Neural cell (in vitro differentiated cells): ENCODE data around the gene SPINK8. TPM values are rescaled to one million over a fixed set of nuclear protein-coding genes. Genes with fewer than 3 reads are reported as not detected.

Source experiments
- H2AFZ ChIP-seq: fragments of 200-600, 300-800 bp; sonication (generic), shearing (Covaris generic); 2 replicates; pipeline ENCODE4 v1.6.0; 2014; ENCODE audit warnings: low read depth, mild to moderate bottlenecking, antibody characterized with exemption, low read length, moderate library complexity
- H3F3A ChIP-seq: fragments of 200-600 bp; shearing (Covaris generic); 2 replicates; pipeline ENCODE4 v1.6.1; 2016; ENCODE audit warnings: mild to moderate bottlenecking, moderate library complexity, mixed read lengths, antibody characterized with exemption, low read length; ENCODE audit not compliant: insufficient read depth, poor library complexity, severe bottlenecking
- H3K27ac ChIP-seq: fragments of 200-600, 300-800 bp; sonication (generic), shearing (Covaris generic); 2 replicates; pipeline ENCODE4 v1.5.1; 2014; ENCODE audit warnings: mild to moderate bottlenecking, low read length, moderate library complexity
- H3K27me3 ChIP-seq: fragments of 300-800, 200-600 bp; sonication (generic), shearing (Covaris generic); 2 replicates; pipeline ENCODE4 v1.6.0; 2014; ENCODE audit warnings: mild to moderate bottlenecking, low read depth, low read length, moderate library complexity; ENCODE audit not compliant: insufficient read depth
- H3K36me3 ChIP-seq: fragments of 300-800, 200-600 bp; sonication (generic), shearing (Covaris generic); 2 replicates; pipeline ENCODE4 v1.5.1; 2014; ENCODE audit warnings: mild to moderate bottlenecking, antibody characterized with exemption, low read length, moderate library complexity; ENCODE audit not compliant: insufficient read depth
- H3K4me2 ChIP-seq: fragments of 300-800, 200-600 bp; sonication (generic), shearing (Covaris generic); 2 replicates; pipeline ENCODE4 v1.6.0; 2014; ENCODE audit warnings: mild to moderate bottlenecking, low read length
- H3K4me3 ChIP-seq: fragments of 300-800, 200-600 bp; sonication (generic), shearing (Covaris generic); 2 replicates; pipeline ENCODE4 v1.5.1; 2014; ENCODE audit warnings: mild to moderate bottlenecking, low read length, moderate library complexity
- H3K79me2 ChIP-seq: fragments of 200-600 bp; shearing (Covaris generic); replicated peaks from 2 replicates; pipeline ENCODE4 v1.6.0; 2014; ENCODE audit warnings: mild to moderate bottlenecking, low read length, moderate library complexity; ENCODE audit not compliant: insufficient read depth
- H3K9ac ChIP-seq: fragments of 300-800, 200-600 bp; sonication (generic), shearing (Covaris generic); 2 replicates; pipeline ENCODE4 v1.6.1; 2016; ENCODE audit warnings: mild to moderate bottlenecking, low read length, mixed read lengths
- H3K9me2 ChIP-seq: fragments of 200-600 bp; shearing (Covaris generic); 2 replicates; pipeline ENCODE4 v1.6.1; 2016; ENCODE audit warnings: mild to moderate bottlenecking, low read length, mixed read lengths; ENCODE audit not compliant: insufficient read depth
- H3K9me3 ChIP-seq: fragments of 200-600, 300-800 bp; sonication (generic), shearing (Covaris generic); 2 replicates; pipeline ENCODE4 v1.6.1; 2016; ENCODE audit warnings: mild to moderate bottlenecking, mixed run types, low read length, moderate library complexity, mixed read lengths
- H4K20me1 ChIP-seq: fragments of 200-600 bp; shearing (Covaris generic); 2 replicates; pipeline ENCODE4 v1.6.1; 2016; ENCODE audit warnings: mild to moderate bottlenecking, mixed run types; ENCODE audit not compliant: insufficient read depth
- CTCF ChIP-seq: fragments of 450-650 bp; IDR thresholded peaks from 2 replicates; pipeline ENCODE4 v1.5.1; 2014; ENCODE audit warnings: antibody characterized with exemption, mild to moderate bottlenecking, moderate library complexity; ENCODE audit not compliant: poor library complexity, severe bottlenecking
- EP300 ChIP-seq: fragments of 450-650 bp; conservative IDR thresholded peaks from 2 replicates; pipeline ENCODE4 v1.6.1; 2014; ENCODE audit warnings: antibody characterized with exemption, mild to moderate bottlenecking, moderate library complexity; ENCODE audit not compliant: poor library complexity, severe bottlenecking
- EZH2 ChIP-seq: fragments of 200-600, 300-800 bp; shearing (Covaris generic), sonication (generic); IDR thresholded peaks from 2 replicates; pipeline ENCODE4 v1.6.1; 2014; ENCODE audit warnings: antibody characterized with exemption, low read length, borderline replicate concordance, mild to moderate bottlenecking; ENCODE audit not compliant: insufficient read depth, poor library complexity, severe bottlenecking
- MXI1 ChIP-seq: fragments of 450-650 bp; conservative IDR thresholded peaks from 2 replicates; pipeline ENCODE4 v1.6.1; 2014; ENCODE audit warnings: antibody characterized with exemption, mild to moderate bottlenecking; ENCODE audit not compliant: poor library complexity, severe bottlenecking
- POLR2AphosphoS5 ChIP-seq: IDR thresholded peaks from 2 replicates; pipeline ENCODE4 v1.6.1; 2012
- RAD21 ChIP-seq: fragments of 450-650 bp; conservative IDR thresholded peaks from 2 replicates; pipeline ENCODE4 v1.6.1; 2014; ENCODE audit warnings: antibody characterized with exemption, mild to moderate bottlenecking, moderate library complexity
- SMC3 ChIP-seq: fragments of 450-650 bp; conservative IDR thresholded peaks from 2 replicates; pipeline ENCODE4 v1.6.1; 2014; ENCODE audit warnings: antibody characterized with exemption, mild to moderate bottlenecking, moderate library complexity; ENCODE audit not compliant: poor library complexity
- TAF1 ChIP-seq: IDR thresholded peaks from 2 replicates; pipeline ENCODE4 v1.6.1; 2012; ENCODE audit warnings: low read depth
- polyA plus RNA-seq: library from polyadenylated mRNA; depleted of rRNA; stranded (reverse); fragments of >200 nt; gene quantifications from 2 replicates; pipeline ENCODE4 v1.2.3, GENCODE V29; 2014

The SPINK8 gene
- polyA plus RNA-seq, 1 donor from 2014 or later, result not detected

- Histone ChIP-seq H4K20me1 (no peaks in the 10 kb centered on the region), H3K79me2 (no peaks in the 10 kb centered on the region), H3K27ac (no peak overlapping the region), H3K36me3 (no peaks in the 10 kb centered on the region), H3K4me3 (no peak overlapping the region), H2AFZ (no peak overlapping the region), H3K9me2 (no peaks in the 10 kb centered on the region), H3K9ac (no peak overlapping the region), H3K9me3 (no peaks in the 10 kb centered on the region), H3K4me2 (no peak overlapping the region), H3F3A (no peaks in the 10 kb centered on the region), H3K27me3 (no peaks in the 10 kb centered on the region)
- no peak for TF ChIP-seq MXI1
- no peak for TF ChIP-seq SMC3
- no peak for TF ChIP-seq CTCF
These were observed 20.5 kb upstream of the SPINK8 start for GRCh38 chr3:48353987-48354386.

DNA sequence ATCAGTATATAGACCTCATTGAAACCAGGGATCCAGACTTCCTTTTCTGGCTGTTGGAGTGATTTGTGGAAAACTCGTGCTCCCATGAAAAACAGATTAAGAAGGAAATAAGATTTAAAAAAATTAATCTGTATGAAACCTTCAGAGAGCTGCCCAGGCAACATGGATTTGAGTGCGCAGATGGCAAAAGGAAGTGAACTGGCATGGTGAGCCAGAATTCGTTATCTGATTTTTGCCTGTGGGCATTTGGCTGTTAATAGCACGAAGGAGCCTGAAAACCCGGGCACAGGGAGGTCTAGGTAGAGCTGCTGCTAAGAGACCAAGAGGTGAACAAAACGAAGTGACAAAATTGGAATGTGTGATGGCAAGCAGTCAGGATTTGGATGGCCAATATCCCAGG, 19.1 kb upstream of the SPINK8 start:
- H2AFZ ChIP-seq, result no peak overlapping the region
- TF ChIP-seq EZH2 (no peak), RAD21 (no peak)
- H3K4me2 ChIP-seq, result no peak overlapping the region
- no peak overlapping the region for H3K27ac ChIP-seq
- H3K27me3 ChIP-seq, result no peaks in the 10 kb centered on the region
- no peaks in the 10 kb centered on the region for H3F3A ChIP-seq
- no peaks in the 10 kb centered on the region for H4K20me1 ChIP-seq
- no peaks in the 10 kb centered on the region for H3K79me2 ChIP-seq
- no peak overlapping the region for H3K9ac ChIP-seq
- H3K9me2 ChIP-seq, result no peaks in the 10 kb centered on the region
- no peaks in the 10 kb centered on the region for H3K36me3 ChIP-seq
- H3K9me3 ChIP-seq, result no peaks in the 10 kb centered on the region
- H3K4me3 ChIP-seq, result no peak overlapping the region

DNA sequence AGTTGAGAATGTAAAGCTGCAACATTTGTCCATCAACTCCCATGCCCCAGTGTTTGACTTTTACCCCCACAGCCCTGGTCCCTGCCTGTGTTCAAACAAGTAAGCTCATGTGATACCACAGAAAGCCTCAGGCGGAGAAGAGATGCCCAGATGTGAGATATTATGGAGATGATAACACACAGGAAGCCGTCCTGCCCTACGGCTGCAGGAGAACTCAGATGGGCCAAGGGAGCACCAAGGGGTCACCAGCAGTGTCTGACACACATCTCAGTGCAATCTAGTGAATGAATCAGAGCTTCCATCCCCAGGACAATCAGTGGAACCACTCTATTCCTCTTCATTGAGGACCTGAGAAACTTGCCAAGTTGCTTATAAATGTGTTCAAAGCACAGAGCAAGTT, 14.0 kb upstream of the SPINK8 start:
- Histone ChIP-seq H3K9me2 (no peaks in the 10 kb centered on the region), H3K79me2 (no peaks in the 10 kb centered on the region), H2AFZ (no peak overlapping the region), H4K20me1 (no peaks in the 10 kb centered on the region), H3F3A (no peaks in the 10 kb centered on the region), H3K4me3 (no peak overlapping the region), H3K36me3 (no peaks in the 10 kb centered on the region), H3K27me3 (no peaks in the 10 kb centered on the region), H3K9ac (no peak overlapping the region), H3K4me2 (no peak overlapping the region), H3K27ac (no peak overlapping the region), H3K9me3 (no peaks in the 10 kb centered on the region)
- TF ChIP-seq EZH2 (no peak), MXI1 (no peak), EP300 (no peak), POLR2AphosphoS5 (no peak), SMC3 (no peak), CTCF (no peak), RAD21 (no peak), TAF1 (no peak)
